Ovary (tissue), 3 donors: ENCODE data around the gene BEX3.
"Not testable (repeated sequence)": the region's sequence is repeated elsewhere in the genome, so short reads cannot be mapped to it uniquely, and the experiment has no call there.

ENCODE experiments used
- EP300 ChIP-seq: sonication (generic); formaldehyde crosslinking; IDR thresholded peaks from one replicate; pipeline ENCODE4 v1.6.1; 2017; ENCODE audit warnings: antibody characterized with exemption
- POLR2A ChIP-seq: fragments of 450-650 bp; IDR thresholded peaks from one replicate; pipeline ENCODE4 v1.6.1; 2017; ENCODE audit warnings: antibody characterized with exemption, mild to moderate bottlenecking, moderate library complexity
- TF ChIP-seq, protein P1 (sequence below), 3 donors: fragments of 450-650 bp in 2 of 3; fragments of 200-600 bp in 1 of 3; IDR thresholded peaks; one replicate each; pipeline versions ENCODE4 v1.5.1 to v1.8.0; 2016 to 2022; ENCODE audit warnings: antibody characterized with exemption in 3 of 3, mild to moderate bottlenecking in 1 of 3
- donor health status: DM: no; HTN: no; CAD: no.

DNA sequence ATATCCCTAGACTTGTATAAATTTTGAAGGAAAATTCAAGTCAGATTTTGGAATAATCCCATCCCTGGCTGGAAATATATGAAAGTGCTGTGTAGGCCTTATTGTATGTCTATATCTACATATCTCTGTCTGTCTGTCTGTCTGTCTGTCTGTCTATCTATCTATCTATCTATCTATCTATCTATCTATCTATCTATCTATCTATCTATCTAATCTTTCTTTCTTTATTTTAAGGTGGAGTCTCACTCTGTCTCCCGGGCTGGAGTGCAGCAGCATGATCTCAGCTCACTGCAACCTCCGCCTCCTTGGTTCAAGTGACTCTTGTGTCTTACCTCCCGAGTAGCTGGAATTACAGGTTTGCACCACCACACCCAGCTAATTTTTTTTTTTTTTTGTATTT lies 16.7 kb upstream of the BEX3 start:
- TF ChIP-seq POLR2A, EP300: not testable (repeated sequence)
- TF ChIP-seq, protein P1, sequence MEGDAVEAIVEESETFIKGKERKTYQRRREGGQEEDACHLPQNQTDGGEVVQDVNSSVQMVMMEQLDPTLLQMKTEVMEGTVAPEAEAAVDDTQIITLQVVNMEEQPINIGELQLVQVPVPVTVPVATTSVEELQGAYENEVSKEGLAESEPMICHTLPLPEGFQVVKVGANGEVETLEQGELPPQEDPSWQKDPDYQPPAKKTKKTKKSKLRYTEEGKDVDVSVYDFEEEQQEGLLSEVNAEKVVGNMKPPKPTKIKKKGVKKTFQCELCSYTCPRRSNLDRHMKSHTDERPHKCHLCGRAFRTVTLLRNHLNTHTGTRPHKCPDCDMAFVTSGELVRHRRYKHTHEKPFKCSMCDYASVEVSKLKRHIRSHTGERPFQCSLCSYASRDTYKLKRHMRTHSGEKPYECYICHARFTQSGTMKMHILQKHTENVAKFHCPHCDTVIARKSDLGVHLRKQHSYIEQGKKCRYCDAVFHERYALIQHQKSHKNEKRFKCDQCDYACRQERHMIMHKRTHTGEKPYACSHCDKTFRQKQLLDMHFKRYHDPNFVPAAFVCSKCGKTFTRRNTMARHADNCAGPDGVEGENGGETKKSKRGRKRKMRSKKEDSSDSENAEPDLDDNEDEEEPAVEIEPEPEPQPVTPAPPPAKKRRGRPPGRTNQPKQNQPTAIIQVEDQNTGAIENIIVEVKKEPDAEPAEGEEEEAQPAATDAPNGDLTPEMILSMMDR (IDR thresholded peaks at IDR 0.05) = not testable (repeated sequence)
